Measurements from ENCODE around the gene CRB1.
A peak's percentile ranks its signal among the peaks of the same experiment; 100 is the strongest.

DNA sequence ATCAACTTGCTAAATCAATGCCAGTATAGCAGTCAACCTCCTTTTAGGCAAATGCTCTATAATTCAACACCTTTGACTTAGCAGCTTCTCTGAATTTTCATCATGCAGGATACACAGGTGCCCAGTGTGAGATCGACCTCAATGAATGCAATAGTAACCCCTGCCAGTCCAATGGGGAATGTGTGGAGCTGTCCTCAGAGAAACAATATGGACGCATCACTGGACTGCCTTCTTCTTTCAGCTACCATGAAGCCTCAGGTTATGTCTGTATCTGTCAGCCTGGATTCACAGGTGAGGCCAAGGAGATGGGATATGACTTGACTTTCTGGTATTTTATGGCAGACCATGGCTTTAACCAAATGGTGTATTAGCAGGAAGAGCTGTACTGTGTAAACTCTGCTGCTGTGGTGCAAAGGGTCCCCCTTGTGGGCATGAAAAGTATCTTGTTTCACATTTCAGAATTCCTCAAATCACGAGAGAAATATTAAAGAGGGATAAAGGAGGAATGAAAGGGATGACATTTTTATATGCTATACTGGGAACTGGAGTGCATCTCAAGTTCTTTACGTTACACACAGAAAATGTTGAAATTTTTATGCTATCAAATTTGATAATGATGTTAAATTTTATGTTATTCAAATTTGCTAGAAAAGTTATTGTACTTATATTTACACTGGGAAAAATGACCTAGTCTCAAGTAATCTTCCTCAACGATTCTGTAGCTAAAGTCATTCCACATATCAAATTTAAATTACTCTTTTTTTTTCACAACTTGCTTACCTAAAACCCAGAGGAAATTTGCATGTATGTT, 88.9 kb downstream of the CRB1 start:
- TF ChIP-seq ZNF776 (tag by site-specific recombination; IDR thresholded peaks at IDR 0.05; ENCODE audit: borderline replicate concordance): no peak
- TF ChIP-seq, protein P1, sequence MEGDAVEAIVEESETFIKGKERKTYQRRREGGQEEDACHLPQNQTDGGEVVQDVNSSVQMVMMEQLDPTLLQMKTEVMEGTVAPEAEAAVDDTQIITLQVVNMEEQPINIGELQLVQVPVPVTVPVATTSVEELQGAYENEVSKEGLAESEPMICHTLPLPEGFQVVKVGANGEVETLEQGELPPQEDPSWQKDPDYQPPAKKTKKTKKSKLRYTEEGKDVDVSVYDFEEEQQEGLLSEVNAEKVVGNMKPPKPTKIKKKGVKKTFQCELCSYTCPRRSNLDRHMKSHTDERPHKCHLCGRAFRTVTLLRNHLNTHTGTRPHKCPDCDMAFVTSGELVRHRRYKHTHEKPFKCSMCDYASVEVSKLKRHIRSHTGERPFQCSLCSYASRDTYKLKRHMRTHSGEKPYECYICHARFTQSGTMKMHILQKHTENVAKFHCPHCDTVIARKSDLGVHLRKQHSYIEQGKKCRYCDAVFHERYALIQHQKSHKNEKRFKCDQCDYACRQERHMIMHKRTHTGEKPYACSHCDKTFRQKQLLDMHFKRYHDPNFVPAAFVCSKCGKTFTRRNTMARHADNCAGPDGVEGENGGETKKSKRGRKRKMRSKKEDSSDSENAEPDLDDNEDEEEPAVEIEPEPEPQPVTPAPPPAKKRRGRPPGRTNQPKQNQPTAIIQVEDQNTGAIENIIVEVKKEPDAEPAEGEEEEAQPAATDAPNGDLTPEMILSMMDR (tag by site-specific recombination; IDR thresholded peaks at IDR 0.05): peak; percentile 59; the same call in 1 of the 2 replicates
- TF ChIP-seq ZNF354C (tag by site-specific recombination; IDR thresholded peaks at IDR 0.05; ENCODE audit: borderline replicate concordance, low read depth): no peak
- TF ChIP-seq SETDB1 (IDR thresholded peaks at IDR 0.05; ENCODE audit: insufficient read length, low read length): no peak
- no peak for TF ChIP-seq ZNF768 (tag by site-specific recombination; IDR thresholded peaks at IDR 0.05)
- TF ChIP-seq, protein P2, sequence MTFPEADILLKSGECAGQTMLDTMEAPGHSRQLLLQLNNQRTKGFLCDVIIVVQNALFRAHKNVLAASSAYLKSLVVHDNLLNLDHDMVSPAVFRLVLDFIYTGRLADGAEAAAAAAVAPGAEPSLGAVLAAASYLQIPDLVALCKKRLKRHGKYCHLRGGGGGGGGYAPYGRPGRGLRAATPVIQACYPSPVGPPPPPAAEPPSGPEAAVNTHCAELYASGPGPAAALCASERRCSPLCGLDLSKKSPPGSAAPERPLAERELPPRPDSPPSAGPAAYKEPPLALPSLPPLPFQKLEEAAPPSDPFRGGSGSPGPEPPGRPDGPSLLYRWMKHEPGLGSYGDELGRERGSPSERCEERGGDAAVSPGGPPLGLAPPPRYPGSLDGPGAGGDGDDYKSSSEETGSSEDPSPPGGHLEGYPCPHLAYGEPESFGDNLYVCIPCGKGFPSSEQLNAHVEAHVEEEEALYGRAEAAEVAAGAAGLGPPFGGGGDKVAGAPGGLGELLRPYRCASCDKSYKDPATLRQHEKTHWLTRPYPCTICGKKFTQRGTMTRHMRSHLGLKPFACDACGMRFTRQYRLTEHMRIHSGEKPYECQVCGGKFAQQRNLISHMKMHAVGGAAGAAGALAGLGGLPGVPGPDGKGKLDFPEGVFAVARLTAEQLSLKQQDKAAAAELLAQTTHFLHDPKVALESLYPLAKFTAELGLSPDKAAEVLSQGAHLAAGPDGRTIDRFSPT (tag by site-specific recombination; IDR thresholded peaks at IDR 0.05): no peak
- no peak for TF ChIP-seq ZBTB8A (tag by site-specific recombination; IDR thresholded peaks at IDR 0.05)
